Measurements from ENCODE around the gene ADORA1. TPM values are rescaled to one million over a fixed set of nuclear protein-coding genes. Genes with fewer than 3 reads are reported as not detected.
A peak's percentile ranks its signal among the peaks of the same experiment; 100 is the strongest.

Gene ADORA1
- total RNA-seq, 1 donor from 2014 or later = 2.1 TPM

DNA sequence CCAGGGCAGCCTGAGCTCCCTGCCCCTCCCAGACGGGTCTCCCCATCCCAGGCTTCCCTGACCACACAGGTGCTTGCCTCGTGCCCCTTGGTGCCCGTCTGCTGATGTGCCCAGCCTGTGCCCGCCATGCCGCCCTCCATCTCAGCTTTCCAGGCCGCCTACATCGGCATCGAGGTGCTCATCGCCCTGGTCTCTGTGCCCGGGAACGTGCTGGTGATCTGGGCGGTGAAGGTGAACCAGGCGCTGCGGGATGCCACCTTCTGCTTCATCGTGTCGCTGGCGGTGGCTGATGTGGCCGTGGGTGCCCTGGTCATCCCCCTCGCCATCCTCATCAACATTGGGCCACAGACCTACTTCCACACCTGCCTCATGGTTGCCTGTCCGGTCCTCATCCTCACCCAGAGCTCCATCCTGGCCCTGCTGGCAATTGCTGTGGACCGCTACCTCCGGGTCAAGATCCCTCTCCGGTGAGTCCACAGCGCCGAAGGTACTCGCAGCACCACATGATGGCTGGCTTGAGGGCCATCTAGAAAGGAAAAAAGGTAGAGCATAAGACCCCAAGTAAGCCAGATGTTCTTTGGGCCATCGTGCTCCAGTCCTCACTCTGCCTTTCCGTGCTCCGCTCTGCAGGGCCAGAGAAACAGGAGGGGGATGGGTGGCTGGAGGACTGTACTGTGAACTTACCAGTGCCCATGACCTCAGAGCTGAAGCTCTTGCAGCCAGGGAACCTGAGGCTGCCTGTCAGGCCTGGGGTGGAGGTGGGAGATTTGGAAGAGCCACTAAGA, 1.4 kb downstream of the ADORA1 start:
- Histone ChIP-seq H3K9me3 (ENCODE audit: control insufficient read depth in 3 of 3, low read length in 3 of 3) (no peaks in the 10 kb centered on the region), H3K4me3 (ENCODE audit: low read length in 3 of 3) (peak overlapping the region in 2 of 3 donors; percentile 68 to 76), H3K36me3 (ENCODE audit: control insufficient read depth in 3 of 3, insufficient read depth in 3 of 3, low read length in 3 of 3) (no peaks in the 10 kb centered on the region), H3K27me3 (ENCODE audit: control insufficient read depth in 3 of 3, insufficient read depth in 3 of 3, low read length in 3 of 3) (peaks cover 3 to 7% (median 3%) of the 10 kb centered on the region in 3 donors), H3K9ac (ENCODE audit: low read depth in 1 of 3, low read length in 3 of 3) (peak overlapping the region in 1 of 3 donors; percentile 85), H3K4me1 (ENCODE audit: control insufficient read depth in 3 of 3, insufficient read depth in 3 of 3, low read length in 3 of 3) (peaks cover 35 to 50% (median 46%) of the 10 kb centered on the region in 3 donors), H3K27ac (ENCODE audit: low read depth, low read length) (no peak overlapping the region)

DNA sequence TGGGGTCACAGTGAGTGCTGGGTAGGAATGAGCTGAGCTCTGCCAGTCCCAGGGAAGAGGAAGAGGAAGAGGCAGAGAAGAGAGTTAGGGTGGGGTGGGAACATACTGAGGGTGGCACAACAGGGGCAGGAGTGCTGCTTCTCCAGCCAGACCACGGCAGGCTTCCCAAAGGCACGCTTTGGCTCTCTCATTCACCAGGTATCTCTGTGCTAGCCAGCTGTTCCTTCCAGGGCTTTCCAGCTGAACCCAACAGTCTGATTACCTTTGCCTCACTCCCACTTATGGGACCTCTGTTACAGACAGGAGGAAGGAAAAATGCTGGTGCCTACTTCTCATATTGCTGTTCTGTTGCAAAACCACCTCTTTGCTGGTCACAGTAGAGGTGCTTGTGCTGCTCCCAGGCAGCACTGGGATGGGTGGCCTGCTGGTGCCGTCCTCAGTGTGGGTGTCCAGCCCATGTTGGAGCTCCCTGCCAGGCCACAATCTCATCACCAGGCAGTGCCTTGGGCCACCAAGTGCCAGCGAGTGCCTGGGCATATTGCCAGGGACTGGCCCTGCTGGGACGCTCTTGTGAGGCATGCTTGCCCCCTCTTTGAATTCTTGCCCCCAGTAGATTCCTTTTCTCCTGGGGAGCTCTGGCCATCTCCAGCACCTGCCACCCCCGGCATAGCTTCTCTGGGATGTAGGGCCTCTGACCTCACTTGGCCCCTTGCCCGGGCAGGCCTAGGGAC, 2.1 kb downstream of the ADORA1 start:
- H3K27me3 ChIP-seq (ENCODE audit: control insufficient read depth in 3 of 3, insufficient read depth in 3 of 3, low read length in 3 of 3) = peaks cover 3 to 4% (median 3%) of the 10 kb centered on the region in 3 donors
- H3K4me1 ChIP-seq (ENCODE audit: control insufficient read depth in 3 of 3, insufficient read depth in 3 of 3, low read length in 3 of 3) = peaks cover 35 to 50% (median 46%) of the 10 kb centered on the region in 3 donors
- H3K27ac ChIP-seq (ENCODE audit: low read depth, low read length) = no peak overlapping the region
- no peaks in the 10 kb centered on the region for H3K36me3 ChIP-seq (ENCODE audit: control insufficient read depth in 3 of 3, insufficient read depth in 3 of 3, low read length in 3 of 3)
- H3K9ac ChIP-seq (ENCODE audit: low read depth in 1 of 3, low read length in 3 of 3) = no peak overlapping the region
- no peaks in the 10 kb centered on the region for H3K9me3 ChIP-seq (ENCODE audit: control insufficient read depth in 3 of 3, low read length in 3 of 3)
- no peak overlapping the region for H3K4me3 ChIP-seq (ENCODE audit: low read length in 3 of 3)

- peaks cover 35 to 50% (median 46%) of the 10 kb centered on the region in 3 donors for H3K4me1 ChIP-seq (ENCODE audit: control insufficient read depth in 3 of 3, insufficient read depth in 3 of 3, low read length in 3 of 3)
- H3K27me3 ChIP-seq (ENCODE audit: control insufficient read depth in 3 of 3, insufficient read depth in 3 of 3, low read length in 3 of 3) = peaks cover 3 to 4% (median 3%) of the 10 kb centered on the region in 3 donors
- no peaks in the 10 kb centered on the region for H3K9me3 ChIP-seq (ENCODE audit: control insufficient read depth in 3 of 3, low read length in 3 of 3)
- no peak overlapping the region for H3K4me3 ChIP-seq (ENCODE audit: low read length in 3 of 3)
- no peaks in the 10 kb centered on the region for H3K36me3 ChIP-seq (ENCODE audit: control insufficient read depth in 3 of 3, insufficient read depth in 3 of 3, low read length in 3 of 3)
- H3K9ac ChIP-seq (ENCODE audit: low read depth in 1 of 3, low read length in 3 of 3) = no peak overlapping the region
- no peak overlapping the region for H3K27ac ChIP-seq (ENCODE audit: low read depth, low read length)
Observed at GRCh38 chr1:203130358-203130985, 2.9 kb downstream of the ADORA1 start.

GRCh38 chr1:203131548-203132200, 4.1 kb downstream of the ADORA1 start:
- H3K27me3 ChIP-seq (ENCODE audit: control insufficient read depth in 3 of 3, insufficient read depth in 3 of 3, low read length in 3 of 3) = peaks cover 0 to 2% (median 0%) of the 10 kb centered on the region in 3 donors
- H3K4me3 ChIP-seq (ENCODE audit: low read length in 3 of 3) = no peak overlapping the region
- no peak overlapping the region for H3K27ac ChIP-seq (ENCODE audit: low read depth, low read length)
- H3K4me1 ChIP-seq (ENCODE audit: control insufficient read depth in 3 of 3, insufficient read depth in 3 of 3, low read length in 3 of 3) = peaks cover 35 to 41% (median 38%) of the 10 kb centered on the region in 3 donors
- H3K9me3 ChIP-seq (ENCODE audit: control insufficient read depth in 3 of 3, low read length in 3 of 3) = no peaks in the 10 kb centered on the region
- H3K36me3 ChIP-seq (ENCODE audit: control insufficient read depth in 3 of 3, insufficient read depth in 3 of 3, low read length in 3 of 3) = no peaks in the 10 kb centered on the region
- no peak overlapping the region for H3K9ac ChIP-seq (ENCODE audit: low read depth in 1 of 3, low read length in 3 of 3)

- Histone ChIP-seq H3K27ac (ENCODE audit: low read depth, low read length) (no peak overlapping the region), H3K4me3 (ENCODE audit: low read length in 3 of 3) (no peak overlapping the region), H3K9me3 (ENCODE audit: control insufficient read depth in 3 of 3, low read length in 3 of 3) (no peaks in the 10 kb centered on the region), H3K9ac (ENCODE audit: low read depth in 1 of 3, low read length in 3 of 3) (no peak overlapping the region), H3K4me1 (ENCODE audit: control insufficient read depth in 3 of 3, insufficient read depth in 3 of 3, low read length in 3 of 3) (peaks cover 13 to 16% (median 14%) of the 10 kb centered on the region in 3 donors), H3K27me3 (ENCODE audit: control insufficient read depth in 3 of 3, insufficient read depth in 3 of 3, low read length in 3 of 3) (no peaks in the 10 kb centered on the region), H3K36me3 (ENCODE audit: control insufficient read depth in 3 of 3, insufficient read depth in 3 of 3, low read length in 3 of 3) (no peaks in the 10 kb centered on the region)
Observed at GRCh38 chr1:203133970-203134725, 6.6 kb downstream of the ADORA1 start.

- Histone ChIP-seq H3K36me3 (ENCODE audit: control insufficient read depth in 3 of 3, insufficient read depth in 3 of 3, low read length in 3 of 3) (no peaks in the 10 kb centered on the region), H3K4me1 (ENCODE audit: control insufficient read depth in 3 of 3, insufficient read depth in 3 of 3, low read length in 3 of 3) (no peaks in the 10 kb centered on the region), H3K4me3 (ENCODE audit: low read length in 3 of 3) (no peak overlapping the region), H3K9ac (ENCODE audit: low read depth in 1 of 3, low read length in 3 of 3) (no peak overlapping the region), H3K27ac (ENCODE audit: low read depth, low read length) (no peak overlapping the region), H3K27me3 (ENCODE audit: control insufficient read depth in 3 of 3, insufficient read depth in 3 of 3, low read length in 3 of 3) (peaks cover 0 to 4% (median 0%) of the 10 kb centered on the region in 3 donors), H3K9me3 (ENCODE audit: control insufficient read depth in 3 of 3, low read length in 3 of 3) (no peaks in the 10 kb centered on the region)
Observed at GRCh38 chr1:203135636-203136305, 8.2 kb downstream of the ADORA1 start.

GRCh38 chr1:203136409-203137042, 9.0 kb downstream of the ADORA1 start:
- Histone ChIP-seq H3K4me3 (ENCODE audit: low read length in 3 of 3) (no peak overlapping the region), H3K27me3 (ENCODE audit: control insufficient read depth in 3 of 3, insufficient read depth in 3 of 3, low read length in 3 of 3) (peaks cover 0 to 6% (median 0%) of the 10 kb centered on the region in 3 donors), H3K4me1 (ENCODE audit: control insufficient read depth in 3 of 3, insufficient read depth in 3 of 3, low read length in 3 of 3) (no peaks in the 10 kb centered on the region), H3K9ac (ENCODE audit: low read depth in 1 of 3, low read length in 3 of 3) (no peak overlapping the region), H3K36me3 (ENCODE audit: control insufficient read depth in 3 of 3, insufficient read depth in 3 of 3, low read length in 3 of 3) (no peaks in the 10 kb centered on the region), H3K27ac (ENCODE audit: low read depth, low read length) (no peak overlapping the region), H3K9me3 (ENCODE audit: control insufficient read depth in 3 of 3, low read length in 3 of 3) (no peaks in the 10 kb centered on the region)

DNA sequence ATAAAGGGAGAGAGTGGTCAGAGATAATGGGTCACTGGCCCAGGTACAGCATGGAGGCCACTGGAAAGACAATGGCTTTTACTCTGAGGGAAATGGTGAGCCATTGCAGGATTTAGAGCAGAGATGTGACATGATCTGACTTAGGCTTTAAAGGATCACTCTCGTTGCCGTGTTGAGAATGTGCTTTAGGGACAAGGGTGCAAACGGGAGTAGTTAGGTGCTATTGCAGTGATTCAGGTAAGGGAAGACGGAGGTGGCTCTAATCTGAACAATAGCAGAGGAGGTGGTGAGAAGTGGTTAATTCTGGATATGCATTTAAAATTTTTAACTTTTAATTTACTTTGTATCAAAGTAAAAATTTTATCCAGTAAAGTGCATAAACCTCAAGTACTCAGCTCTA, 9.8 kb downstream of the ADORA1 start:
- Histone ChIP-seq H3K27me3 (ENCODE audit: control insufficient read depth in 3 of 3, insufficient read depth in 3 of 3, low read length in 3 of 3) (peaks cover 0 to 6% (median 0%) of the 10 kb centered on the region in 3 donors), H3K9me3 (ENCODE audit: control insufficient read depth in 3 of 3, low read length in 3 of 3) (no peaks in the 10 kb centered on the region), H3K4me1 (ENCODE audit: control insufficient read depth in 3 of 3, insufficient read depth in 3 of 3, low read length in 3 of 3) (no peaks in the 10 kb centered on the region), H3K9ac (ENCODE audit: low read depth in 1 of 3, low read length in 3 of 3) (no peak overlapping the region), H3K27ac (ENCODE audit: low read depth, low read length) (no peak overlapping the region), H3K36me3 (ENCODE audit: control insufficient read depth in 3 of 3, insufficient read depth in 3 of 3, low read length in 3 of 3) (no peaks in the 10 kb centered on the region), H3K4me3 (ENCODE audit: low read length in 3 of 3) (no peak overlapping the region)
